IPS-18c (cell line): ENCODE data around the gene DHRSX.
"Not testable (repeated sequence)": the region's sequence is repeated elsewhere in the genome, so short reads cannot be mapped to it uniquely, and the experiment has no call there.

Source experiments
- H3K4me3 ChIP-seq: 2 replicates; pipeline ENCODE4 v1.7.0; 2013; ENCODE audit warnings: low read depth, mild to moderate bottlenecking, low read length, moderate library complexity; ENCODE audit not compliant: insufficient read depth
- H3K9me3 ChIP-seq: one replicate; pipeline ENCODE4 v1.6.1; 2013; ENCODE audit warnings: mild to moderate bottlenecking, low read length, moderate library complexity; ENCODE audit not compliant: control insufficient read depth, insufficient read depth

DHRSX gene

GRCh38 chrX:2523911-2524310, 23.1 kb upstream of the DHRSX start:
- Histone ChIP-seq H3K4me3 (no peak overlapping the region), H3K9me3 (peaks cover 6% of the 10 kb centered on the region)

GRCh38 chrX:2521927-2522386, 21.2 kb upstream of the DHRSX start:
- H3K9me3 ChIP-seq = peaks cover 3% of the 10 kb centered on the region
- H3K4me3 ChIP-seq = no peak overlapping the region

GRCh38 chrX:2521092-2521926, 20.5 kb upstream of the DHRSX start:
- Histone ChIP-seq H3K9me3 (no peaks in the 10 kb centered on the region), H3K4me3 (no peak overlapping the region)

GRCh38 chrX:2520539-2520938, 19.8 kb upstream of the DHRSX start:
- Histone ChIP-seq H3K9me3 (no peaks in the 10 kb centered on the region), H3K4me3 (no peak overlapping the region)

GRCh38 chrX:2519638-2520037, 18.9 kb upstream of the DHRSX start:
- H3K4me3 ChIP-seq, H3K9me3 ChIP-seq: not testable (repeated sequence)

GRCh38 chrX:2517055-2517454, 16.3 kb upstream of the DHRSX start:
- Histone ChIP-seq H3K9me3 (no peaks in the 10 kb centered on the region), H3K4me3 (no peak overlapping the region)

- no peak overlapping the region for H3K4me3 ChIP-seq
- no peaks in the 10 kb centered on the region for H3K9me3 ChIP-seq
Measured at GRCh38 chrX:2516623-2517022, 15.8 kb upstream of the DHRSX start.

GRCh38 chrX:2514131-2514530, 13.4 kb upstream of the DHRSX start:
- Histone ChIP-seq H3K4me3 (no peak overlapping the region), H3K9me3 (no peaks in the 10 kb centered on the region)

GRCh38 chrX:2513121-2513664, 12.4 kb upstream of the DHRSX start:
- no peak overlapping the region for H3K4me3 ChIP-seq
- no peaks in the 10 kb centered on the region for H3K9me3 ChIP-seq

GRCh38 chrX:2512501-2512900, 11.7 kb upstream of the DHRSX start:
- no peak overlapping the region for H3K4me3 ChIP-seq
- H3K9me3 ChIP-seq = no peaks in the 10 kb centered on the region

GRCh38 chrX:2511326-2511725, 10.6 kb upstream of the DHRSX start:
- no peaks in the 10 kb centered on the region for H3K9me3 ChIP-seq
- H3K4me3 ChIP-seq = no peak overlapping the region

GRCh38 chrX:2508648-2509335, 8.0 kb upstream of the DHRSX start:
- H3K9me3 ChIP-seq = no peaks in the 10 kb centered on the region
- no peak overlapping the region for H3K4me3 ChIP-seq

GRCh38 chrX:2507904-2508627, 7.3 kb upstream of the DHRSX start:
- H3K4me3 ChIP-seq = no peak overlapping the region

GRCh38 chrX:2507196-2507595, 6.4 kb upstream of the DHRSX start:
- Histone ChIP-seq H3K4me3 (no peak overlapping the region), H3K9me3 (no peaks in the 10 kb centered on the region)

More at GRCh38 chrX:2507904-2508627, 7.3 kb upstream of the DHRSX start:
- H3K9me3 ChIP-seq = no peaks in the 10 kb centered on the region

- H3K4me3 ChIP-seq = not testable (repeated sequence)
Measured at GRCh38 chrX:2505341-2505740, 4.6 kb upstream of the DHRSX start.

GRCh38 chrX:2504706-2505332, 4.0 kb upstream of the DHRSX start:
- Histone ChIP-seq H3K9me3 (no peaks in the 10 kb centered on the region), H3K4me3 (no peak overlapping the region)

More at GRCh38 chrX:2505341-2505740, 4.6 kb upstream of the DHRSX start:
- not testable (repeated sequence) for H3K9me3 ChIP-seq
